WTC11 (cell line): ENCODE data around the gene HAUS5. TPM values are rescaled to one million over a fixed set of nuclear protein-coding genes. Genes with fewer than 3 reads are reported as not detected.
A peak's percentile ranks its signal among the peaks of the same experiment; 100 is the strongest.

ENCODE experiments used
- ATAC-seq: fragments of 200-7000 bp; cut with Tn5 transposase; 2 replicates; pipeline ENCODE4 v1.10.0; 2021; ENCODE audit warnings: mild to moderate bottlenecking, moderate library complexity
- CTCF ChIA-PET: fragments of 300-600 bp; sonication (Branson Sonifier 250); formaldehyde crosslinking; loops from one replicate; lab custom pipeline; 2021; ENCODE audit warnings: antibody characterized with exemption; lab: Charles Lee
- POLR2A ChIA-PET: fragments of 350-600 bp; sonication (Branson Sonifier 250); formaldehyde crosslinking; loops from one replicate; lab custom pipeline; 2021; ENCODE audit warnings: antibody characterized with exemption; lab: Charles Lee
- DNase-seq: peaks from one replicate; pipeline ENCODE4 v3.0.0; 2021; ENCODE audit warnings: low spot score
- H3K27ac Mint-ChIP-seq: 2 replicates; pipeline ENCODE4 v1.8.0; 2021; ENCODE audit warnings: mixed read lengths
- H3K27me3 Mint-ChIP-seq: 2 replicates; pipeline ENCODE4 v1.8.0; 2021; ENCODE audit warnings: low read depth, mild to moderate bottlenecking, moderate library complexity, mixed read lengths
- H3K36me3 Mint-ChIP-seq: 2 replicates; pipeline ENCODE4 v1.8.0; 2021; ENCODE audit warnings: mixed read lengths
- H3K4me1 Mint-ChIP-seq: 2 replicates; pipeline ENCODE4 v1.8.0; 2022; ENCODE audit warnings: mixed read lengths
- H3K4me3 Mint-ChIP-seq: 2 replicates; pipeline ENCODE4 v1.8.0; 2021; ENCODE audit warnings: mild to moderate bottlenecking, moderate library complexity, mixed read lengths
- H3K9me3 Mint-ChIP-seq: 2 replicates; pipeline ENCODE4 v1.8.0; 2021; ENCODE audit warnings: mixed read lengths
- AFF4 ChIP-seq: sonication (generic); formaldehyde crosslinking; IDR thresholded peaks from 2 replicates; pipeline ENCODE4 v1.8.1; 2023; ENCODE audit warnings: mild to moderate bottlenecking, missing genetic modification reagents, borderline replicate concordance
- CREB1 ChIP-seq: sonication (generic); formaldehyde crosslinking; IDR thresholded peaks from 2 replicates; pipeline ENCODE4 v1.8.0; 2023; ENCODE audit warnings: mild to moderate bottlenecking, missing genetic modification reagents
- ERG ChIP-seq: fragments of 250-450 bp; sonication (Bioruptor Pico); IDR thresholded peaks from 2 replicates; pipeline ENCODE4 v1.8.0; 2021; ENCODE audit warnings: mild to moderate bottlenecking
- ESRRA ChIP-seq: sonication (generic); formaldehyde crosslinking; IDR thresholded peaks from 2 replicates; pipeline ENCODE4 v1.8.1; 2022; ENCODE audit warnings: mild to moderate bottlenecking, missing genetic modification reagents, borderline replicate concordance
- GABPB1 ChIP-seq: sonication (generic); formaldehyde crosslinking; IDR thresholded peaks from 2 replicates; pipeline ENCODE4 v1.8.1; 2023; ENCODE audit warnings: mild to moderate bottlenecking, missing genetic modification reagents
- GRHL2 ChIP-seq: fragments of 250-450 bp; sonication (Bioruptor Pico); IDR thresholded peaks from 2 replicates; pipeline ENCODE4 v1.8.0; 2022; ENCODE audit warnings: mild to moderate bottlenecking, moderate library complexity; ENCODE audit not compliant: insufficient replicate concordance, severe bottlenecking
- GTF2I ChIP-seq: fragments of 250-450 bp; sonication (Bioruptor Pico); conservative IDR thresholded peaks from 2 replicates; pipeline ENCODE4 v1.4.0; 2021; ENCODE audit warnings: mild to moderate bottlenecking
- JAZF1 ChIP-seq: fragments of 250-450 bp; sonication (Bioruptor Pico); IDR thresholded peaks from 2 replicates; pipeline ENCODE4 v1.9.0; 2021; ENCODE audit warnings: moderate library complexity, mild to moderate bottlenecking, inconsistent platforms
- KAT7 ChIP-seq: sonication (generic); formaldehyde crosslinking; IDR thresholded peaks from 2 replicates; pipeline ENCODE4 v1.8.1; 2023; ENCODE audit warnings: missing genetic modification reagents, mild to moderate bottlenecking, borderline replicate concordance
- MYBL2 ChIP-seq: sonication (generic); formaldehyde crosslinking; IDR thresholded peaks from 2 replicates; pipeline ENCODE4 v1.8.1; 2023; ENCODE audit warnings: mild to moderate bottlenecking, moderate library complexity, missing genetic modification reagents
- NR1H2 ChIP-seq: sonication (generic); formaldehyde crosslinking; IDR thresholded peaks from 2 replicates; pipeline ENCODE4 v1.9.0; 2021; ENCODE audit warnings: mild to moderate bottlenecking, moderate library complexity, missing genetic modification reagents
- RELA ChIP-seq: sonication (generic); formaldehyde crosslinking; IDR thresholded peaks from 2 replicates; pipeline ENCODE4 v1.8.1; 2022; ENCODE audit warnings: missing genetic modification reagents, mild to moderate bottlenecking, borderline replicate concordance
- RORB ChIP-seq: fragments of 250-450 bp; sonication (Bioruptor Pico); IDR thresholded peaks from 2 replicates; pipeline ENCODE4 v1.9.0; 2021; ENCODE audit warnings: mild to moderate bottlenecking
- TEAD4 ChIP-seq: sonication (generic); formaldehyde crosslinking; IDR thresholded peaks from 2 replicates; pipeline ENCODE4 v1.8.0; 2022; ENCODE audit warnings: mild to moderate bottlenecking, missing genetic modification reagents
- TP53 ChIP-seq: sonication (generic); formaldehyde crosslinking; IDR thresholded peaks from 2 replicates; pipeline ENCODE4 v1.8.1; 2023; ENCODE audit warnings: mild to moderate bottlenecking, missing genetic modification reagents
- ZNF121 ChIP-seq: sonication (generic); formaldehyde crosslinking; IDR thresholded peaks from 2 replicates; pipeline ENCODE4 v1.8.0; 2023; ENCODE audit warnings: missing genetic modification reagents
- ZNF232 ChIP-seq: sonication (generic); formaldehyde crosslinking; IDR thresholded peaks from 2 replicates; pipeline ENCODE4 v1.8.0; 2022; ENCODE audit warnings: mild to moderate bottlenecking, missing genetic modification reagents
- ZNF512 ChIP-seq: sonication (generic); formaldehyde crosslinking; IDR thresholded peaks from 2 replicates; pipeline ENCODE4 v1.8.1; 2022; ENCODE audit warnings: missing genetic modification reagents, borderline replicate concordance
- ZNF532 ChIP-seq: fragments of 250-450 bp; sonication (Bioruptor Pico); IDR thresholded peaks from 2 replicates; pipeline ENCODE4 v1.9.0; 2021; ENCODE audit warnings: mild to moderate bottlenecking, borderline replicate concordance
- total RNA-seq: library from RNA; stranded (reverse); gene quantifications from 3 replicates; pipeline ENCODE4 v1.2.3, GENCODE V29; 2021
- TF ChIP-seq, protein P1 (sequence below): sonication (generic); formaldehyde crosslinking; IDR thresholded peaks from 2 replicates; pipeline ENCODE4 v1.8.1; 2022; ENCODE audit warnings: mild to moderate bottlenecking, missing genetic modification reagents, moderate library complexity, borderline replicate concordance
- TF ChIP-seq, protein P2 (sequence below): sonication (generic); formaldehyde crosslinking; IDR thresholded peaks from 2 replicates; pipeline ENCODE4 v1.8.1; 2023; ENCODE audit warnings: mild to moderate bottlenecking, missing genetic modification reagents

Gene HAUS5
- total RNA-seq, 1 experiment from 2014 or later: 25.4 TPM

GRCh38 chr19:35621708-35622107 is 9.2 kb downstream of the HAUS5 start:
- H3K9me3 Mint-ChIP-seq: no peaks in the 10 kb centered on the region
- no peaks in the 10 kb centered on the region for H3K27me3 Mint-ChIP-seq
- H3K36me3 Mint-ChIP-seq: no peaks in the 10 kb centered on the region; the same call in 1 of the 2 replicates
- ChIA-PET POLR2A (no interaction called here), CTCF (no interaction called here)
- no peak overlapping the region for H3K4me3 Mint-ChIP-seq
- peak overlapping the region; percentile 47; the same call in 1 of the 2 replicates for H3K27ac Mint-ChIP-seq
- TF ChIP-seq, protein P1, sequence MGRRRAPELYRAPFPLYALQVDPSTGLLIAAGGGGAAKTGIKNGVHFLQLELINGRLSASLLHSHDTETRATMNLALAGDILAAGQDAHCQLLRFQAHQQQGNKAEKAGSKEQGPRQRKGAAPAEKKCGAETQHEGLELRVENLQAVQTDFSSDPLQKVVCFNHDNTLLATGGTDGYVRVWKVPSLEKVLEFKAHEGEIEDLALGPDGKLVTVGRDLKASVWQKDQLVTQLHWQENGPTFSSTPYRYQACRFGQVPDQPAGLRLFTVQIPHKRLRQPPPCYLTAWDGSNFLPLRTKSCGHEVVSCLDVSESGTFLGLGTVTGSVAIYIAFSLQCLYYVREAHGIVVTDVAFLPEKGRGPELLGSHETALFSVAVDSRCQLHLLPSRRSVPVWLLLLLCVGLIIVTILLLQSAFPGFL (CRISPR knock-in tag): no peak
- no peak for TF ChIP-seq NR1H2 (CRISPR knock-in tag)
- TF ChIP-seq RORB: no peak
- no peak for TF ChIP-seq JAZF1 (CRISPR knock-in tag)
- no peak for TF ChIP-seq ESRRA (CRISPR knock-in tag)
- no peak for TF ChIP-seq TP53 (CRISPR knock-in tag)
- TF ChIP-seq GRHL2 (CRISPR knock-in tag): no peak
- no peak for TF ChIP-seq CREB1 (CRISPR knock-in tag)
- no peak for TF ChIP-seq ERG (CRISPR knock-in tag)
- TF ChIP-seq GABPB1 (CRISPR knock-in tag): no peak
- TF ChIP-seq, protein P2, sequence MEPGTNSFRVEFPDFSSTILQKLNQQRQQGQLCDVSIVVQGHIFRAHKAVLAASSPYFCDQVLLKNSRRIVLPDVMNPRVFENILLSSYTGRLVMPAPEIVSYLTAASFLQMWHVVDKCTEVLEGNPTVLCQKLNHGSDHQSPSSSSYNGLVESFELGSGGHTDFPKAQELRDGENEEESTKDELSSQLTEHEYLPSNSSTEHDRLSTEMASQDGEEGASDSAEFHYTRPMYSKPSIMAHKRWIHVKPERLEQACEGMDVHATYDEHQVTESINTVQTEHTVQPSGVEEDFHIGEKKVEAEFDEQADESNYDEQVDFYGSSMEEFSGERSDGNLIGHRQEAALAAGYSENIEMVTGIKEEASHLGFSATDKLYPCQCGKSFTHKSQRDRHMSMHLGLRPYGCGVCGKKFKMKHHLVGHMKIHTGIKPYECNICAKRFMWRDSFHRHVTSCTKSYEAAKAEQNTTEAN (CRISPR knock-in tag): no peak
- TF ChIP-seq ZNF512 (CRISPR knock-in tag): no peak
- ATAC-seq (no peak), DNase-seq (no peak)
- no peaks in the 10 kb centered on the region for H3K4me1 Mint-ChIP-seq

DNA sequence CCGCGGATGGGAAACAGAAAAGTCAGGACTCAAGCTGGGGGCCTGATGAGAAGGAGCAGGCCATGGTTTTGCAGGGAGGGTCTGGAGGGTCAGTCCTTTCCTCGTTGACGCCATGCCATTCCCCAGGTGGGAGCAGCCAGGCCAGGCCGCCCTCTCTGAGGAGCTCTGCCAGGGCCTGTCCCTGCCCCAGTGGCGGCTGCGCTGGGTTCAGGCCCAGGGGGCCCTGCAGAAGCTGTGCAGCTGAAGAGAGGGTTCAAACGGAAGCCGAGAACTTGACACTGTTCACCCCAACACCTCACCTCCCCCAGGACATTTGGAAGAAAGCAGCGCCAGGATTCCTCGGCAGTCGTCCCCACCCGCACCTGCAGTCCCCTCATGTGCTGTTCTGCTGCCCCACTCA is 10.2 kb downstream of the HAUS5 start:
- ATAC-seq (no peak), DNase-seq (no peak)
- Mint-ChIP-seq H3K36me3 (no peaks in the 10 kb centered on the region; the same call in 1 of the 2 replicates), H3K4me1 (no peaks in the 10 kb centered on the region), H3K9me3 (no peaks in the 10 kb centered on the region), H3K27me3 (no peaks in the 10 kb centered on the region), H3K27ac (peak overlapping the region; percentile 21; the same call in 1 of the 2 replicates), H3K4me3 (no peak overlapping the region)
- ChIA-PET CTCF (interaction anchor here (1.2 kb wide), 1 partner anchor 74 kb away, joined by 3 read pairs; no protein-coding TSS in a partner anchor), POLR2A (no interaction called here)
- TF ChIP-seq RELA (CRISPR knock-in tag): no peak
- TF ChIP-seq GTF2I (CRISPR knock-in tag): no peak
- no peak for TF ChIP-seq TP53 (CRISPR knock-in tag)
- no peak for TF ChIP-seq KAT7 (CRISPR knock-in tag)
- no peak for TF ChIP-seq GRHL2 (CRISPR knock-in tag)
- no peak for TF ChIP-seq AFF4 (CRISPR knock-in tag)
- TF ChIP-seq TEAD4: no peak
- TF ChIP-seq ZNF532: no peak
- TF ChIP-seq ZNF121: no peak
- TF ChIP-seq RORB: no peak
- TF ChIP-seq ZNF232 (CRISPR knock-in tag): no peak
- no peak for TF ChIP-seq MYBL2 (CRISPR knock-in tag)
